ENCODE measurements around the gene GALNT9.
"Not testable (repeated sequence)": the region's sequence is repeated elsewhere in the genome, so short reads cannot be mapped to it uniquely, and the experiment has no call there.

The GALNT9 gene

DNA sequence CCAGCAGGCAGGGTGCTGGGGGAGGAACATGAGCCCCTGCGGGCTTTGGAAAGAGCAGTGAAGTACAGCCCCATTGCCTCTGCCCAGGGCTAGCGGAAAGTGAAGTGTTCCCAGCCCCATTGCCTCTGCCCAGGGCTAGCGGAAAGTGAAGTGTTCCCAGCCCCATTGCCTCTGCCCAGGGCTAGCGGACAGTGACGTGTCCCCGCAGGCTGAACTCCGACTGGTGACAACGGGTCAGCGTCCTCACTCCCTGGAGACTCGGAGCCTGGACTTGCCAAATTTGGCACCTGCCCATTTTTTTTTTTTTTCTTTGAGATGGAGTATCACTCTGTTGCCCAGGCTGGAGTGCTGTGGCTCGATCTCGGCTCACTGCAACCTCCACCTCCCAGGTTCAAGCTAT lies 134.1 kb downstream of the GALNT9 start:
- not testable (repeated sequence) for DNase-seq (ENCODE audit: low read depth)

DNA sequence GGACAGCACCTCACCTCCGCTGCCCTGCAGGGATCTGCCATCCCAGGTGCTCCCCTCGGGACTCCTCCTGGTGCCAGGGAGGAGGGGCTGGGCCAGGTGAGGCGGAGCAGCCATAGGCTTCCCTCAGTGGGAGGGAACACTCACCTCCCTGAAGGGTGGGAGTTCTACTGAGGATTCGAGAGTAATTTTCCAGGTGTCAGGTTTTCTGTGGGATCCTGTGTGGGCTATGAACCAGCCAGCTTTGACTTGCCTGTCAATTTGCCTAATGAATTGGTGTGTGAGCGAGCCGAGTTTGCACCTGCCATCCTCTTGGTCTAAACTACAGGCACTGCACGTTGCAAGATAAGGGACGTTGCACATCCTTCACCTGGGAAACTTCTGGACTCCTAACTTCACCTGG lies 134.8 kb downstream of the GALNT9 start:
- no peak for DNase-seq (ENCODE audit: low read depth)

DNA sequence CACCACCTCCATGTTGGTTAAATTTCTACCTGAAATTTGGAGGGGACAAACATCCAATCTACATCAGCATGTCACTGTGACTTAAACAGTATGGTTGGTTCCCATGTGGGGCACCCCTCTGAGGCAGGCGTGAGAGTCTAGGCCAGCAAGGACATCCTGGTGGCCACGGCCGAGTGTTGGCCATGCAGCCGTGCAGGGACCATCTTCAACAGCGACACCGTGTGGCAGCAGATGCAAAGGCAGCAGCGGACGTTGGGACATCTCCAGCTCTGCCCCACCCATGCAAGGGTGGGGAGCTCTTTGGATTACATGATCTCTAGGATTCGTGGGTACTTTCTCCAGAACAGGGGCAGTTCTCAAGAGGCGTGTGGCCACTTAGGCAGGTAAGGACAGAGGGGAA lies 135.3 kb downstream of the GALNT9 start:
- no peak for DNase-seq (ENCODE audit: low read depth)

DNA sequence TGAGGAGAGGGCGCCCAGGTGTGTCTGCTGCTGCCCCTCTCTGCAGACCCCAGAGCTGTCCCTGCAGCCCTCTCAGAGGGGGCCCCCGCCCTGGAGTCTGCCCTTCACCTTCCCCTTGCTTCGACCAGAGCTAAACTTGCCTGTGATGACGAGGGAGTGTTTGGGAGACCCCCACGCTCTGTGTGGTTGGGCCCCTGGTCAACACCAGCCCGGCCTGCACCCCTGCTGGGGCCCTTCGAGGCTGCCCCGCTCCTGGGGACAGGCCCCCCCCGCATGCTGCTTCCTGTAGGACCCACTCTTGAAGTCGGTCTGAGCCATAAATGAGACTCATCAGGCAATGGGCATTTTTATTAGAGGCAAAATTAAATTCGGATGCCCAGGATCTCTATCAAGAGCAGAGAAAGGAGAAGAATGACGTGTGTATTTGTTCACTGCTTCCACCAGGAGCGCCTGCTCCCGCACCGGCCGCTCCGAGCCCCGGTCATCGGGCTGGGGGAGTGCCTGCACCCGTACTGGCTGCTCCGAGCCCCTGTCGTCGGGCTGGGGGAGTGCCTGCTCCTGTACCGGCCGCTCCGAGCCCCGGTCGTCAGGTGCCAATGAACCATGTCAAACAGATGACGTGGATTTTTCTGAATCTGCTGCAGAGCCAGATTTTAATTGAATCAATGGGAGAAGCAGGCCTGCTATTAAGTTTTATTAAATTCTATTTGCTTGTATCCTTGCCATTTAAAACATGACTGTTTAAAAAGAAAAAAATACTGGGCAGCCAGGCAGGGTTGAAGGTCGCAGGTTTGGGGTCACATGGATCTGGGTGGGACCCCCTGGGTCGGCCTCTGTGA lies 137.5 kb downstream of the GALNT9 start:
- DNase-seq (ENCODE audit: low read depth): no peak

DNA sequence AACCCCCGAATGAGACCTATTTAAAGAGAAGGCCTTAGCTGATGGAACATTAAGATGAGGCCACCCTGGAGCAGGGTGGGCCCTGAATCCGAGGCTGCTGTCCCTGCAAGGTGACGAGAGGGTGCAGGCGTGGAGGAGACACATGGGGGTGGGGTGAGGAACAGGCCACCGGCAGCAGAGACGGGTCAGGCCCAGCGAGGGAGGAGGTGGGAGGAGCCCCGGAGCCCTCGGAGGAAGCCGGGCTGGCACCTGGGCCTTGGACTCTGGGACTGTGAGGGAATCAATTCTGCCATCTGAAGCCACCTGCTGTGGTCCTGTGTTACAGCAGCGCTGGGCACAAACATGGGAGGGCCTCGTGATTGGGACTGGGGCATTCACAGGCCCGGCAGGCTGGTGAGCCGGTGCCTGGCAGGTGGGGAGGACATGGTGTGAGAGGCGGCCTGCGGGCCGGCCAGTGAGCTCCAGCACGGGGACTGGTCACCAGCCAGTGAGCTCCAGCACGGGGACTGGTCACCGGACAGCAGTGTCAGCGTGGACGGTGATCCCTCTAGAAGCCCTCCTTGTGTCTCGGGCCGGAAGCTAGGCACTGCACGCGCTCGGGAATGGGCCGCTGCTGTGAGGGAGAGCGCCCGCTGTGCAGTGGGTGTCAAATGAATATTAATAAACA lies 138.4 kb downstream of the GALNT9 start:
- no peak for DNase-seq (ENCODE audit: low read depth)

DNA sequence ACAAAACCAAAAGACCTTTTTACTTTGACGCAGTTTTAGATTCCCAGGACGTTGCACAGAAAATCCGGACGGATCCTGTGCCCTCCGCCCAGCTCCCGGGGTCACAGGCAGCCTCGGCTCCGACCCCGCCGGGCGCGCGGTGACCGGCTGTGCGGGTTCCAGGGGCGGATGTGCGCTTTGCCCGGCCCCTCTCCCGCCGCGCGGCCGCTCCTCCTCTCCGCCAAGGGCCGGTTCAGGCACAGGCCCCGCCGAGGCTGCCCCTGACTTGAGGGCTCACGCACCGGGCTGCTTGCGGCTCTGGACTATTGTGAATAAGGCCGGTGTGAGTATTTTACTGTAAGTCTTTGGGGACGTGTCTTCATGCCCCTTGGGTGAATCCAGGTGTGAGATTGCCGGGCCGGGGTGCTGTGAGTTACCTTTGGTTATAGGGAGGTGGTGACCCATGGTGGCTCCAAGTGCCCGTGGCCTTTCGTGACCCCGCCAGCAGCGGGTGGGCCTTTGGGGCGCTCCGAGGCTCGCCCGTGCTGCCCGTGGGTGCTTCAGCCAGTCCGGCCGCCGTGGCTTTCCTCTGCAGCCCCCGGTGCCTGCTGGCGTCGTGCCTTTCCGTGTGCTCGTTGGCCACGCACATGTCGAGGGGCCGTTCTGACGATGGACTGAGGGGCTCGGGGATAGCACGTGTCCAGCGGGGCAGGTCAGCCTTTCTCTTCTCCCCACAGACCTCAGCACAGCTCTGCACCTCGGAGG lies 139.2 kb downstream of the GALNT9 start:
- no peak for DNase-seq (ENCODE audit: low read depth)

DNA sequence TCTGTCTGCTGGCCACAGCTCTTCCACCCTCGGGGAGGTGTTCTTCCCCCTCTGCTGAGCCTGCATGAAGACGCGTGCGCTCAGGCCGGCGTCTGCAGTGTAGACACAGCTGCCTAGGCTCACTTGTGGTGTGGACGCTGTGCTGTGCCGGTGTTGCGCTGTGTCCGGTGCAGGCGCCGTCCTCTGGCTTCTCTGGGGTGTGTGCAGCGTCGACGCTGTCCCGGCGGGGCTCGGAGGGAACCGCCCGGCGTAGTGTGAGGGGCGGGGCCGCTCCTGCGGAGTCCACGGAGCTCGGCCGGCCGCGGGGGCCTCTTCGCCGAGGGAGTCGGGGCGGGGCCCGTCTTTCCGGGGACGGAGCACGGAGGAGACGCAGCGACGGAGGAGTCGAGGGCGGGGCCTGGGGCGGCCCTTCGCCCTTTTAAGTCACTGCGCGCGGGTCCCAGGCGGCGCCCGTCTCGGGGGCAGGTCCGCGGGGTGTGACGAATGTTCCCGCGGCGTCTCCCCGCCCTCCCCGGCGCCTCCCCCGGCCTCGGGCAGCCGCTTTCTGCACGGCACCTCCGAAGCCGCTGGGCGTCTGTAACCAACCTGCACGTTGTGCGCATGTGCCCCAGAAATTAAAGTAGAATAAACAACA lies 139.9 kb downstream of the GALNT9 start:
- peak; percentile 71 for DNase-seq (ENCODE audit: low read depth)

DNA sequence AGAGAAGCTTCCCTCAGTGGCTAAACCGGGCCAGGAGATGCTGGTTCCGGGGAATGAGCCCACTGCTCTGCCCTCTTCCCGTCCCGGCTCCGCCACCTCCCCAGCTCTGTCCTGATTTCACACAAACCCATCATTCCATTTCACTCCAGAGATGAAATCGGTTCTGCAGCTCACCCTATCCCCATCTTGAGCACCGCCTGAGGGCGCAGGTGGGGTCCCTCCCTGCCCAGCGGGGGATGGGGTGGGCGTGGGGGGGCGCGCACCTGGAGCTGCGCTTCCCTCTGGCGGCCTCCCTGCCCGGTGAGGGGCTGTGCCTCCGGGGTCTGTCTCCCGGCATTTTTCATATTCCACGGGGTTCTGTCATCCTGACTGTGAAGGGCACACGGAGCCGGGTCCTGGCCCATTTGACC lies 140.5 kb downstream of the GALNT9 start:
- no peak for DNase-seq (ENCODE audit: low read depth)

DNA sequence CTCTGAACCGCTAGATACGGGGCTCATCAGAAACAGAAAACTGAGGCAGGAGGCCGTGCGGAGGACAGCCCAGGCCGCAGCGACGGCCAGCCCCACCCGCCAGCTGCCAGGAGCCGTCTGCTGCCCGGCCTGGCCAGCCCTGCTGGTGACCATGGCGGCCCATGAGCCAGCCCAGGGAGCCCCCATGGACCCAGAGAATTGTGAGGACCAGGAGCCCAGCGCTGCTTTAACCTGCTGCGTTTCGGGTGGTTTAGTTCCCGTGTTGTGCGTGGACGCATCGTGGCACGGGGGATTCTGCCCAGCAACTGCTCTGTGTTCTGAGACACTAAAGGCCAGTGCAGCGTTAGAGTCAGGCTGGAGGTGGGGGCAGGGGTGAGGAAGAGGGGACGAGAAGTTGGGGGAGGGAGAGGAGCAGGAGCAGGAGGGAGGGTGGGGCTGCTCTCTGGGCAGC lies 140.9 kb downstream of the GALNT9 start:
- DNase-seq (ENCODE audit: low read depth): no peak

DNA sequence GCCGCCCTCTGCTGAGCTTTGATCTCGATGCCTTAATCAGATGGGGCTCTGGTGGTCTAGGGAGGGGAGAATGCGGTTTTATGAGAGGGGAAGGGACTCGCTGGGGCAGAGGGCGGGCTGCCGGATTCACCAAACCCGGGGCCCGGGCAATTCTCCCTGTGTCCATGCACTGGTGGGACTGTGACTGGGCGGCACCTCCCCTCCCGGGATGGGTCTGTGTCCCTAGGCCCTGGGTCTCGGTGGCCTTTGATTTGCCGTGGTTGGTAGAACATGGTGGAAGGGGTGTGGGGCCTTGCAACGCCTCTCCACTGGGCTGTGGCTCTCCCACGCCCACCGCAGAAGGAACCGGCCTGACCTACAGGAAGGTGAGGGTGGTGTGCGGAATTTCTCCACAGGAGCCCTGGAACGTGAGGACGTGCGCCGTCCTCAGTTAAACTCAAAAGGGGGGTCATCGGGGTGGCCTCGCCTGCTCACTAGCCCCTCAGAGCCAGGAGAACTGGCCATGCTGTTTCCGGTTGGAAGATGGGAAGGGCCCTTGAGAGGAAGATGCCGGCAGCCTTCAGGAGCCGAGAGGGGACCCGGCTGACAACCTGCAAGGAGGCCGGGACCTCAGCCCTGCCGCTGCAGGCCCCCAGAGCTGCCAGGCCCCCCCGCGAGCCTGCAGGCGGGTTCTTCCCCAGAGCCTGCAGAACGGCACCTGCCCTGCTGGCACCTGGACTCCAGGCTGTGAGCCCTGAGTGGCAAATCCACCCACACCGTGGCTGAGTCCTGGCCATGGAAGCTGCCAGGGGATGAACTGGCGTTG lies 141.5 kb downstream of the GALNT9 start:
- DNase-seq (ENCODE audit: low read depth): no peak

DNA sequence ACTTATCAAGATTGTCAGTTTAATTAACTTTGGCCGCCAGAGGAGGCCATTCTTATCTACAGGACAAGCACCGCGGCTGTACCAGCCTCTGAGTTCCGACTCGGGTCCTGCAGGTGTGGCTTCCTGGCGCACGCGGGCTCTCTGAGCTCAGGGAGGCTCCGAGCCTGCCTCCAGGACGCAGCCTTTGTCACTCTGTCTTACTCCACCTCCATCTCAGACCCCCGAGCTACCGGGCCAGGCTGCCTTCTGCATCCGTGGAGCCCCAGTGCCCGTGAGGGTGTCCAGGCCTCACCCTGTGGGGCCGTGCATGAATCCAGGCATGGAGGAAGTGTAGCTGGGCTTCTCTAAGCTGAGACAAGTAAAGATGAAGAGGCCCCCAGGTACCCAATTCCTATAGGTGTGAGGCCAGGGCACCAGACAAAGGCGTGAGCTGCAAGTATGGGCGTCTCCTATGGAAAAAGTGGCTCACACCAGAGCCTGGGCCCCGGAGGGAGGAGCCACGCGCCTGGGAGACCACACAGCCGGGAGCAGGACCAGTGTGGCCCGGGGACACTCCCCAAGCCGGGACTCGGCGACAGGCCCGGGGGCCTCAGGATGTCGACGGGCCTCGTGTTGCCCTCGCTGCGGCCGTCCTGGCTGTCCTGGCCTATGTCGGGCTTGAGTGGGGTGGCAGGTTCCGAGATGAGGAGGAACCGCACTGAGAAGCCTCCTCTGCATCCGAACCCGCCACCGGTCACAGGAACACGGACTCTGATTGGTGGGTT lies 142.3 kb downstream of the GALNT9 start:
- no peak for DNase-seq (ENCODE audit: low read depth)

DNA sequence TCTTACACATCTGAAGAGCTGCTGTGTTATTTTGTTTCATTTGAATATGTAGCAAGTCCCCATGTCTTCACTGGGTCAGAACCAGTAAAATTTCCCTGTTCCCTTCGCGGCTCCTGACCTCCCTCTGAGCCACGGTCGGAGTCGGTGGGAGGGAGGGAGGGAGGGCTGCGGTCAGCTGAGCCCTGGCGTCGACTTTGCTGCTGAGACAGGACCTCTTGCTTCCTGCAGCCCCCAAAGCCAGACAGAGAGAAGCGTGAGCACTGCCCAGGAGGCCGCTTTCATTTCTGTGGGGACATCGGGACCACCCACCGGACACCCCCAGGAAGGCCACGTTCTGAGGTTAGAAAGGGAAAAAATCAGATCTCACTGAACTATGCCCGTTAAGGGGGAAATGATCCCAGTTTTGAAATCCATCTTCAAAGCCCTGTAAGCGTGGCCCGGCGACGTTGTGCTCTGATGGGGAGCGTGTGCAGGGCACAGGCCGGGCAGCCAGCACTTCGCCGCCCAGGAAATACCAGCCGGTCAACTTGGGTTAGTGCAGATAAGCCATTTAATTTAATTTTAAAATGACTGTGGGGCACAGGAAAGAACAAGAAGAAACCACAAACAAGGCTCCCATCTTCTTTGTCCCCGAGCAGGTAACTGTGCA lies 143.1 kb downstream of the GALNT9 start:
- DNase-seq (ENCODE audit: low read depth): no peak

DNA sequence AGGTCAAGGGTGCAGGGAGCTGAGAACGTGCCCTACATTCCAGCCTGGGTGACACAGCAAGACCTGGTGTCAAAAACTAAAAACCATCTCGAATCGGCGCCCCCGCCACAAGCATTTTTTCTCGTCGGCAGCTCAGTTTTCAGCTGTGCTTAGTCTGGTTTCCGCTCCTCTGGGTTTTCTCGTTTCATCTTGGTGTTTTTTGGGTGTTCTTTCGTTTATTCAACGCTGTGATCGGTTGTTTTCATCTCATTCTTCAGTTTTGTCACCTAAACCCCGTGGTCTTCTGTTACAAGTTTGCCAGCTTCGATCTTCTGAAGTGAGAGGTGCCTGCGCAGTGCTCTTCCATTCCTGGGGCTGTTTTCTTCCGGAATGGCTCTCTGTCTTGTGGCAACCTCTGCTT lies 143.7 kb downstream of the GALNT9 start:
- no peak for DNase-seq (ENCODE audit: low read depth)

DNA sequence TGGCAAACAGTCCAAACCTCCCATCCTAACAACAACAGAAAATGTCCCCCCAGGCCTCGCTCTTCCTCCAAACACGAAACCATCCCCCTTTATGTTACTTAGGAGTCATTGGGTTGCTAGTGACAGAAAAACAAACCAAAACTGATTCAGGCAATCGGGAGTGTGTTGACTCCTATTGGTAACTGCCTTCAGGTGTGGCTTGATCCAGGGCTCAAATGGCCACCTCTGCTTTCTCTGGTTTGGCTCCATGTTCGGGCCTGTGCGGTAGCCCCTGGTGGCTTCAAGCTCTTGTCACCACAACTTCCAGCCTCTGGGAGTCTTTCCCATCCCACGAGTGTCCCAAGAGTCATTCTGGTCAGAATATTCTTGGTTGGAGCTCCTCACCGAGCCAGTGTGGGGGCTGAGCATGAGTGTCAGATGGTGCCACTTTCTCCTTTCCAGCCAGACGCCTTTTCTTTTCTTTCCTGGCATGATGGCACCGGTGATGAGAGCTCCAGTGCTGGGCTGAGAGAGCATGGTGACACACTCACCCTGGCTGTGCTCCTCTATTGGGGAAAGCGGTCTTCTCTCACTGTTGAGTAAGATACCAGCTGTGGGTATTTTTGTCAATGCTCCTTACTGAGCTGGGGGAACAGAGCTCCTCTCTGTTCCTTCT lies 146.6 kb downstream of the GALNT9 start:
- DNase-seq (ENCODE audit: low read depth): no peak

DNA sequence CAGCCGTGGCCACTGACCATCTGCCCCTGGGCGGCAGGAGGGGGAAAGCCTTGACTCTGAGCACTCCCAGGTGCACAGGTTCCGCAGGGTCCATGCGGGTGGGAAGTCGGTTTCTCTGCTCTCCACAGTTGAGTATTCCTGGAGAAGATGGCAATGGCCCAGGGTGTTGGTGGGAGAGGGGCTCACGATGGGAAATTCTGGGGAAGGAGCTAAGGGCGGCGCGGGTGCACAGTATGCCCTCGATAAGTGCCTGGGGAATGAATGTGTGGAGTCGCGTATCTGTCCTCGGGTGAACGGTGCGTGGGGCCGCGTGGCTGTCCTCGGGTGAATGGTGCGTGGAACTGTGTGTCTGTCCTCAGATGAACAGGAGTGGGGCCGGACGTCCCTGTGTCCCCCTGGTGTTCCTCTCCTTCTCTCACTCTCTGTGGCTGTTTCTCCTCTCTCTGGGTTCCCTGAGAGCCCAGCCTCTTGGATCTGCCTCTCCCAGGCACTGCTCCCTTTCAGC lies 147.1 kb downstream of the GALNT9 start:
- DNase-seq (ENCODE audit: low read depth): no peak

DNA sequence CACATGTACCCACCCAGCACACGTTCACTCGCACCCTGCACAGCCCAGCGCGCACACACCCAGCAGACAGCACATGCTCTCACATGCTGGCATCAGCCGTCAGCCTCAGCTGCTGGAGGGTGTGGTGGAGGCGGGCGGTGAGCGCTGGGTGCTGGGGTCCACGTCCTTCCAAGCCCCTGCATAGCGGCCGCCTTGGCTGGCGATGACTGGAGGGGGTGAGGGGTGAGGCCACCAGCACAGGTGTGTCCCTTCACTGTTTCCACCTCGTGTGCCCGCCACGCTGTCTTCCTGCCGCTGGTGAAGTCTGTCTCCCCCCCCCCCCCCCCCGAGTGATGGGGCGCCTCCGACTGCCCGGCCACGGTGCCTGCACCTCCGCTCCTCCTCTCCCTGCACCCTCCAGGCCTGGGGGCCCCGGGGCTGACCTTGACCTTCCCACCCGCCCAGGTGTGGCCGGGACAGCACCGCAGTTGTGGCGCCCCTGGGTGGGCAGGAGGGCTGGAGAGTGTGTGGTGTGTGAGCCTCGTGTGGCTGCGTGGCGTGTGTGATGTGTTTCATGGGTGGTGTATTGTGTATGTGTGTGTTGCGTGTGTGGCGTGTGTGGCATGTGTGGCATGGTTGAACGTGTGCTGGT lies 147.7 kb downstream of the GALNT9 start:
- DNase-seq (ENCODE audit: low read depth): no peak

DNA sequence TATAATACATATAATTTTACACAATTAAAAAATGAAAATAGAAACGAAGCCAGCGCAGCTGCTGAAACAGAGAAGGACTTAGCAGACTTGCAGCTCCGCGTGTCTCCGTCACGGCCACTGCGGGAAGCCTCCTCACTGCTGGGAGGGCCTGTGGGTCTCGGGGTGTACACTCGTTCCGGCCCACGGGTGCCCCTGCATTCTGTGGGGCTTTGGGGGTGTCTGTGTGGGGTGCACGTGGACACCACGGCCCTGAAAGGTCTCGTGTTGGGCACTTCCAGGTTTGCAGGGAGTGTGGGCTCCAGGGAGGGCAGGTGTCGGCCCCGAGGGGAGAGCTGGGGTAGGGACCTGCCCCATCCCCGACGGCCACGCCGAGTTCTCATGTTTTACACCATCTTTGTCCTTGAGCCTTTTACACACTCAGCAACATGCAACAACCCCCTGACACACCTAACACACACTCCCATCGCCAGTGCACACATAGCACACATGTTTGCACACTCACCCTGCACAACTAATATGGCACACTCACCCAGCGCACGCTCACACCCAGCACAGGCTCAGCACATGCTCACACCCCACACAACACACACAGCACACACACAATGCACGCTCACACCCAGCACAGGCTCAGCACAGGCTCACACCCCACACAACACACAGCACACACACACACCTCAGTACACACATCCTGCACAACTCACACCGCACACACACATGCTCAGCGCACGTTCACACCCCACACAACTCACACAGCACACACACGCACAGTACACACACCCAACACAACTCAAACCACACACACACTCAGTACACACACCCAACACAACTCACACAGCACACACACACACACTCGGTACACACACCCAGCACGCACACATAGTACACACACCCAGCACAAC lies 148.5 kb downstream of the GALNT9 start:
- DNase-seq (ENCODE audit: low read depth): no peak

Measured in GM04504 (cell line).